8988T (cell line): Measurements from ENCODE around the gene CELSR2.

ENCODE experiments used
- DNase-seq: peaks from one replicate; pipeline ENCODE4 v3.0.0; 2011

The CELSR2 gene

DNA sequence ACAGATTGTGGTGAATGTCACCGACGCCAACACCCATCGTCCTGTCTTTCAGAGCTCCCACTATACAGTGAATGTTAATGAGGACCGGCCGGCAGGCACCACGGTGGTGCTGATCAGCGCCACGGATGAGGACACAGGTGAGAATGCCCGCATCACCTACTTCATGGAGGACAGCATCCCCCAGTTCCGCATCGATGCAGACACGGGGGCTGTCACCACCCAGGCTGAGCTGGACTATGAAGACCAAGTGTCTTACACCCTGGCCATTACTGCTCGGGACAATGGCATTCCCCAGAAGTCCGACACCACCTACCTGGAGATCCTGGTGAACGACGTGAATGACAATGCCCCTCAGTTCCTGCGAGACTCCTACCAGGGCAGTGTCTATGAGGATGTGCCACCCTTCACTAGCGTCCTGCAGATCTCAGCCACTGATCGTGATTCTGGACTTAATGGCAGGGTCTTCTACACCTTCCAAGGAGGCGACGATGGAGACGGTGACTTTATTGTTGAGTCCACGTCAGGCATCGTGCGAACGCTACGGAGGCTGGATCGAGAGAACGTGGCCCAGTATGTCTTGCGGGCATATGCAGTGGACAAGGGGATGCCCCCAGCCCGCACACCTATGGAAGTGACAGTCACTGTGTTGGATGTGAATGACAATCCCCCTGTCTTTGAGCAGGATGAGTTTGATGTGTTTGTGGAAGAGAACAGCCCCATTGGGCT is 3.0 kb downstream of the CELSR2 start:
- no peak for DNase-seq

DNA sequence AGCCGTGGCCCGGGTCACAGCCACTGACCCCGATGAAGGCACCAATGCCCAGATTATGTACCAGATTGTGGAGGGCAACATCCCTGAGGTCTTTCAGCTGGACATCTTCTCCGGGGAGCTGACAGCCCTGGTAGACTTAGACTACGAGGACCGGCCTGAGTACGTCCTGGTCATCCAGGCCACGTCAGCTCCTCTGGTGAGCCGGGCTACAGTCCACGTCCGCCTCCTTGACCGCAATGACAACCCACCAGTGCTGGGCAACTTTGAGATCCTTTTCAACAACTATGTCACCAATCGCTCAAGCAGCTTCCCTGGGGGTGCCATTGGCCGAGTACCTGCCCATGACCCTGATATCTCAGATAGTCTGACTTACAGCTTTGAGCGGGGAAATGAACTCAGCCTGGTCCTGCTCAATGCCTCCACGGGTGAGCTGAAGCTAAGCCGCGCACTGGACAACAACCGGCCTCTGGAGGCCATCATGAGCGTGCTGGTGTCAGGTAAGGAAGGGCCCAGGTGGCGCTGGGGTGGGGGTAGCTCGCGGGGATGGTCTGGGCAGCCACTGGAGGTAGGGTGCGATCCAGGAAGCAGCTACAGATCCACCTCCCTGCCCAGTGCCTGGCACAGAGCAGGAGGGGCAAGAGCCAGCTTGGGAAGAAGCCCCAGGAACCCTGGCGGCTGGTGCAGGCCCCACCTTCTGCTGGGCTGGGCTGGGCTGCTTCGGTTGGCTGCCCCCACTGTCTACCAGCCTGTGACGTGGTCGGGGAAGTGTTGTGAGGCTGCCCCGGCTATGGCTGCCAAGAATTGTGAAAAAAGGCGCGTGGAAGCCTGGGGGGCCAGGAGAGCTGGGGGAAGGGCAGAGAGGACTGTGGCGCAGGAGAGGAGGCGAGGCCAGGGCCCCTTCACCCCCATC is 3.8 kb downstream of the CELSR2 start:
- no peak for DNase-seq

DNA sequence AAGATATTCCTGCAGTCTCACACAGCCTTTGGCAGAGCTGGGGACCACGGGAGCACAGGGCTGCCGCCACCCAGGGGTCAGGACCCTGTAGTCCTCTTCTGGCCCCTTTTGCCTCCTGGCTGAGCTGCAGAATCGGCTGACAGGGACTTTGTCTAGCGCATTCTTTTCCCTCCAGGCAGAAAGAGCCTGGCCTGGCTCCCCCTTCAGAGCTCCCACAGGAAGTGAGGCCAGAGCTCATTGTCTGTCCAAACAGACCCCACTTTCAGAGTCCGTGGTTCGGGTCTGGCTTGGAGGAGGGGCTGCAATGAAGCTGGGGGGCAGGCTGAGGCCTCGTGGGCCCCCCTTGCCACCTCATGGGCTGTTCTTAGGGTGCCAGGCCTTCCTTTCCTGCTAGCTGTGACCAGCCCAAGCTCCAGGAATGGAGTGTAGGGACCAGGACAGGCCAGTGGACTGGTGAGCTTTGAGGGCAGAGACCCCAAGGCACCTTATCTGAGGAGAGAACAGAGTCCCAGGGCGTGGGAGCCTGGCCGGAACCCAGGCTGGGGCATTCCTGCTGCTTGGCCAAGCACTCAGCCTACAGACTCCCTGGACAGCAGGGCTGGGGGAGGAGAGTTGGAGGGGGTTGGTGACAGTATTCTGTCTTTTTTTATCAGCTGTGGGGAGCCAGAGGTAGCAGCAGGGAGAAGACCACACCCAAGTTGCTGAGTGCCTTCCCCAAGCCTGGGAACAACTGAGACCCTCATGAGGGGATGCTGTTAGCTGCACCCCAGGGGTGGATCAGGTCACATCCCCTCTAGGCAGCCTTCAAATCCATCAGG is 4.7 kb downstream of the CELSR2 start:
- no peak for DNase-seq

DNA sequence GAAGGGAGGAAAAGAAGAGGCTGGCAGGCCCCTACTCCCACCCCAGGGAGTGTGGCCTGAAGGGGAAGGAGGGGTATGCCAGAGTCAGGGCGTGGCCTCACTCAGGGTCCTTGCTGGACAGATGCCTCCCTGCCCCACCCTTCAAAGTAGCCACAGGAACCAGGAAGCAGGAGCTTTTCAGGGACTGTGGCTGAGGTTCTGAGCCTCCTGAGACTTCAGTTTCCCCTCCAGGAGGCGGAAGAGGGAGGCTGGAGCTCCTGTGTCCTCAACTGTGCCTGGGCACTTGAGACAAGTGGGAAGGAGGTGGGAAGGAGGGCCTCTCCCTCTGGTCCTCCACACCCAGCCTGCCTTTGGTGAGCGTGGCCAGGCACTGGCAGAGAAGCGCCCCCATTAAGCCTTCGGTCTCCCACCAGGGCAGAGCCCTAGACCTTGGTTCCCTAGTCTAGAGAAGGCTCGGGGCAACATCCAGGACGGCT is 5.3 kb downstream of the CELSR2 start:
- no peak for DNase-seq

DNA sequence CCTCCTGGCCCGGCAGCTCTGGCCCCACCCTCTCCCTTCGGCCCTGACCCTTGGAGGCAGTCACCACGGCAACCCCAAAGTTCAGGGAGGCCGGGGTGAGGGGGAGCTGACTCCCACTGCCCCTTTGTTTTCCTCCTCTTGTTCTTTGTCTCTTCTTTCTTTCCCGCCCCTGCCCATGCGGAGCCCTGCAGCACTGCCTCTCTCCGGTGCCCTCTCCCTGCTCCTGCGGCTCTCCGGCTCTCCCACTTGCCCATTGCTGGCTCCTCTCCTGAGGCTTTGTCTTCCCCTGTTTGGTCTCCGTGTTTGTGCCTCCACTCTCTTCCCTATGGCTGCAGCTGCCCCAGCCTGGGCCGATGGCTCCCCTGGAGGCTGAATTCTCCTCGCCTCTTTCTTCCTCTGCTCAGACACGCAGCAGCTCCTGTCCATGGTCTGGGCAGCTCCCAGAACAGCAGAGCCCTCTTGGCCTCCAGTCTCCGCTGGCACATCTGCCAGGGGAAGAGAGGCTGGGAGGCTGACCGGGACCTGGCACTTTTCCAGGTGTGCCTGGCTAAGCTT is 5.8 kb downstream of the CELSR2 start:
- DNase-seq, result no peak

DNA sequence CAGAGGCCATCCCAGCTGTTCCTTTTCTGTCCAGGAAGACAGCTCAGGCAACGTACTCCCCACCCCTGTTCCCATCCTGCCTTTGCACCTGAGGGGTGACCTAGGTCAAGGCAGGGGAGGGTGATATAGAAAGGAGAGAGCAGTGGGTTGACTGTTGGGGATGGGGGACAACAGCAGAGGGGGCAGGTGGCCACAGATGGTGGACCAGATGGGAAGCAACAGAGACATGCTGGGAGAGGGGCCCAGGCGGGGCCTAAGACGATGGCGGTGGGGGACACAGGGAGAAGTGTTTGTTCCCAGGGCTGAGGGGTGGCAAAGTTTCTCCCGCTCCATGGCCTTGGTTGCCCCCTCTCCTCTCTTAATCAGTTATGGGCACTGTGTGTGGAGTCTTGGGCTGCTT is 6.3 kb downstream of the CELSR2 start:
- no peak for DNase-seq

DNA sequence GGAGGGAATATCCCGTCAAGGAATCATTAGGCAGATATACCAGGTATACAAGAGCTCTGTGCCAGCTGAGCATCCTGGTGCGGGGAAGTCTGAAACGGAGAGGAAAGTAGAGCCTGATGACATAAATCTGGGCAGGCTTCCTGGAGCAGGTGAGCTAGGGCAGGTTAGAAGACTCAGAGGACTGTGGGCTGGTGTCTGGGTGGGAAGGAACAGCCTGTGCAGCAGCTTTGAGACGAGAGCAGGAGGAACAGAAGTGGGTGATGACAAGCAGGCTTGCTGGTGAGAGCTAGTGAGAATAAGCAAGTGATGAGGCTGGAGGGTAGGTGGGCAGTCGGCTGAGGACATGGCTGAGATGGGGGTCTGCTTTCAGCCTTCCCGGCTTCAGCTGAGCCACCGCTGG is 6.7 kb downstream of the CELSR2 start:
- no peak for DNase-seq

DNA sequence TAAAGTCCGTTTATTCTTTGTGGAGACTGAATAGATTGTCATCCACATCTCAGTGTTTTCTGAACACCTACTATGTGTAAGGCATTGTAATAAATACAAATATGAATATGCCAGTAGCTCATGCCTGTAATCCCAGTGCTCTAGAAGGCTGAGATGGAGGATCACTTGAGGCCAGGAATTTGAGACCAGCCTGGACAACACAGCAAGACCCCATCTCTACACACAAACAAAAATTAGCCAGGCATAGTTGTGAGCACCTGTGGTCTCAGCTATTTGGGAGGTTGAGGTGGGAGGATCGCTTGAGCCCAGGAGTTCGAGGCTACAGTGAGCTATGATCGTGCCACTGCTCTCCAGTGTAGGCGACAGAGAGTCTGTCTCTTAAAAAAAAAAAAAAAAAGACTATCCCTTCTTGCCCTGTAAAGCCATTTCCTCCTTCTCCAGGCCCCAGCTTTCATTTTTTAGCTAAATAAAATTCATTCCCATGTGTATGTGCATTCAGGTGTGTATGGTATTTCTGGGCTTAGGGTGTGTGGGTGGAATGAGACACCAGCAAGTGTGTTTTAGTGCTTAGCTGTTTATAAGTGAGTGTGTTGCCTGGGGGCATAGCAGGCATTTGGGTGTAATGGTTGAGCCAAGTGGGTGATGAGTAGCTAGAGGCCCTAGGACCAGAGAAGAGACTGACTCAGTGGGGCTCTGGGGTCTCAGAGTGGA is 7.8 kb downstream of the CELSR2 start:
- no peak for DNase-seq

DNA sequence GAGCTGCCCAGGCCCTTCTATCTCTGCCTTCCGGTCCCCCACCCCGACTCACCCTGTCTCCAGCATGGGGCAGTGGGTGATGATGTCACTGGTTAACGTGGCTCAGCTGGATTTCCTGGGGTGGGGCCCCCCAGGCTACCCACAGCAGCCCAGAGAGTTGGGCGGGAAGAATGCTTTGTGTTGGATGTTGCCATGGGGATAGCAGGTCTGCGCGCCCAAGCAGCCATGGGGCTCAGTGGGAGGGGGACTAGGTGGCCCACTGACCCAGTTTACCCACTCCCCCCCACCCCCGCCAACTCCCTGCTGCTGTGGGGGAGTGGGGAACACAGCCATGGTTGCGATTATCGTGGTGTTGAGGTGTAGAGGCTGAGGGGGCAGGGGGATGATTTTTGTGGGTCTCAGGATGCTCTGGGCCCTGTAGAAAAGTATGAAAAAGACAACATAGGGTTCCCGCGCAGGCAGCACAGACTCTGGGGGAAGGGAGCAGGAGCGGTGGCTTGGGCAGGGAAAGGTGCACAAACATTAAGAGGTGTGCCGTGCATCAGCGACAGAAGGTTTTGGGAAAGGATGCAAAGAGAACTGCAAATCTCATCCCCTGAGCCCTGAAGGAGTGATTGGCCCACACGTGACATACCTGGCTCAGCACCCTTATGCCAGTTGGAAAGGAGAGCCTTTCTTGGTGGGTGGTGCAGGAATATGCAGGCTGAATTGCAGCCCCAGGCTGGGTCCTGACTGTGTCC is 8.5 kb downstream of the CELSR2 start:
- DNase-seq, result no peak

DNA sequence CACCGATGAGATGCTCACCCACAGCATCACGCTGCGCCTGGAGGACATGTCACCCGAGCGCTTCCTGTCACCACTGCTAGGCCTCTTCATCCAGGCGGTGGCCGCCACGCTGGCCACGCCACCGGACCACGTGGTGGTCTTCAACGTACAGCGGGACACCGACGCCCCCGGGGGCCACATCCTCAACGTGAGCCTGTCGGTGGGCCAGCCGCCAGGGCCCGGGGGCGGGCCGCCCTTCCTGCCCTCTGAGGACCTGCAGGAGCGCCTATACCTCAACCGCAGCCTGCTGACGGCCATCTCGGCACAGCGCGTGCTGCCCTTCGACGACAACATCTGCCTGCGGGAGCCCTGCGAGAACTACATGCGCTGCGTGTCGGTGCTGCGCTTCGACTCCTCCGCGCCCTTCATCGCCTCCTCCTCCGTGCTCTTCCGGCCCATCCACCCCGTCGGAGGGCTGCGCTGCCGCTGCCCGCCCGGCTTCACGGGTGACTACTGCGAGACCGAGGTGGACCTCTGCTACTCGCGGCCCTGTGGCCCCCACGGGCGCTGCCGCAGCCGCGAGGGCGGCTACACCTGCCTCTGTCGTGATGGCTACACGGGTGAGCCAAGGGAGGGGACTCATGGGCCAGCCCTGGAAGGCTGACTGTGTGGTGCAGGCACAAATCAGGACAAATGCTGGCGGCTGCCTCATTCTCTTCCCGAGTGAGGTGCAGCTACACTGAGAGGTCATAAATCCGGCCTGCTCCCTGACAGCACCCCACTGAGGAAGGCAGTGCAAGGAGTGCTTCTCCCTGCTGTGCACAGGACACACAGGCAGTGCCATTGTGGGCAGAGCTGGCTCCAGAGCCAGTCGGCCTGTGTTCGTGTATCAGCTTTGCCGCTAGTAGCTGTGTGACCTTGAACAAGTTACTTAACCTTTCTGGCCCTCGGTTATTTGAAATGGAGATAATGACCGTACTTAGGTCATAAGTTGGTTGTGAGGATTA is 9.4 kb downstream of the CELSR2 start:
- no peak for DNase-seq

DNA sequence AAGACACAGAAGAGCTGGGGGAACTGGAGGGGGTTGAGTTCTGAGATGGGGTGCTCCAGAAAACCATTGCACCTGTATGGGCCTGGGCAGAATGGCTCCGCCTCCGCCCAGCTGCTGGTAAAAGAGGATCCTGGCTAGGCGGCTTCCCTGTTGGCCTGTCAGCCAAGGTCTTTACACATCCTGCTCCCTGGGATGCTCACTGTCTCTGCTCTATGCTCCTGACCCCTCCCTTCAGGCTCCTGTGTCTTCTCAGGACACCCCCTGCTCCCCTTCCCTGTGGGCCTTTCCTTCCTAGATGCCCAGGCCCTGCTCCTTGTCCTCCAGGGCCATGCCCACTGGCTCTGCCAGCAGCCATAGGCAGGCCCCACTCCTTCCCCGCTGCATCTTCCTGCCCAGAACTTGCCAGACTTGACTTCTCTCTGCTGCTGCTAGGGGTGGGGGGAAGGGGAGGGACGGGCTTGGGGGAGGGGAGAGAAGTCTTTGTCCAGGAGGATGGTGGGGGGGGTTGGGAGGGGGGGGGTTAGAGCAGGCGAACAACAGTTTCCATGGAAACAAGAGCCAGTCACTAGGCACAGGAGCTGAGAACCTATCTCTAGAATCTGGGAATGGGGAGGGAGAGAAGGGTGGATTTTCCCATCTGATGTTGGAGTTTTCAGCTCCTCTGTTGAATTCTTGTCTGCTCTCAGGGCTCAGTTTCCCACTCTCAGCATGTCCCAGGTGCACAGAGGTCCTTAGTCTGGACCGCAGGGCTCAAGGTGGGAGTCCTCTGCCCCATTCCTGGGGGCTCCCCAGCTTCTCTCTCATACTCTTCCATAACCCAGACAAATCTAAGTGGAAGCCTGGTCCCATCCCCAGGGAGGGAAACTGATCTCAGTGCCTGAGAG is 10.6 kb downstream of the CELSR2 start:
- no peak for DNase-seq

DNA sequence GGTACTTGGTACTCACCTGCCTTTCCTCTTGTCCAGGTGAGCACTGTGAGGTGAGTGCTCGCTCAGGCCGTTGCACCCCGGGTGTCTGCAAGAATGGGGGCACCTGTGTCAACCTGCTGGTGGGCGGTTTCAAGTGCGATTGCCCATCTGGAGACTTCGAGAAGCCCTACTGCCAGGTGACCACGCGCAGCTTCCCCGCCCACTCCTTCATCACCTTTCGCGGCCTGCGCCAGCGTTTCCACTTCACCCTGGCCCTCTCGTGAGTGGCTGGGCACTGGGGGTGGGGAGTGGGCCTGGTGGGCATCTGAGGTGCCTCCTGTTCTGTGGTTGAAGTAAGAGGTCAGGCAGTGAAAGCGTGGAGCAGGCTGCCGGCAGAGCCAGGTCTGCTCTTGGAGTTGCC is 11.7 kb downstream of the CELSR2 start:
- no peak for DNase-seq

DNA sequence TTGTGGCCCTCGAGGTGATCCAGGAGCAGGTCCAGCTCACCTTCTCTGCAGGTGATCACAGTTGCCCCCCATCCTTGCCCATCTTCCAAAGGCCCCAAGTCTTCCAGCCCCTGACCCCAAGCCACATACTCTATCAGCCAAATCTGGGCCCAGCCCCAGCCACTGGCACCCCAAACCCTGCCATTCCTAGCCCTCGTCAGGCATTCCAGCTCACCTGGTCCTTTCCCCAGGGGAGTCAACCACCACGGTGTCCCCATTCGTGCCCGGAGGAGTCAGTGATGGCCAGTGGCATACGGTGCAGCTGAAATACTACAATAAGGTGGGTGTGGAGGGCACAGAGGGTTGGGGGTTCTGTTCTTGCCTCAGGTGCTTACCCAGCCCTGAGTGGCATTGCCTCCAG is 12.2 kb downstream of the CELSR2 start:
- no peak for DNase-seq

DNA sequence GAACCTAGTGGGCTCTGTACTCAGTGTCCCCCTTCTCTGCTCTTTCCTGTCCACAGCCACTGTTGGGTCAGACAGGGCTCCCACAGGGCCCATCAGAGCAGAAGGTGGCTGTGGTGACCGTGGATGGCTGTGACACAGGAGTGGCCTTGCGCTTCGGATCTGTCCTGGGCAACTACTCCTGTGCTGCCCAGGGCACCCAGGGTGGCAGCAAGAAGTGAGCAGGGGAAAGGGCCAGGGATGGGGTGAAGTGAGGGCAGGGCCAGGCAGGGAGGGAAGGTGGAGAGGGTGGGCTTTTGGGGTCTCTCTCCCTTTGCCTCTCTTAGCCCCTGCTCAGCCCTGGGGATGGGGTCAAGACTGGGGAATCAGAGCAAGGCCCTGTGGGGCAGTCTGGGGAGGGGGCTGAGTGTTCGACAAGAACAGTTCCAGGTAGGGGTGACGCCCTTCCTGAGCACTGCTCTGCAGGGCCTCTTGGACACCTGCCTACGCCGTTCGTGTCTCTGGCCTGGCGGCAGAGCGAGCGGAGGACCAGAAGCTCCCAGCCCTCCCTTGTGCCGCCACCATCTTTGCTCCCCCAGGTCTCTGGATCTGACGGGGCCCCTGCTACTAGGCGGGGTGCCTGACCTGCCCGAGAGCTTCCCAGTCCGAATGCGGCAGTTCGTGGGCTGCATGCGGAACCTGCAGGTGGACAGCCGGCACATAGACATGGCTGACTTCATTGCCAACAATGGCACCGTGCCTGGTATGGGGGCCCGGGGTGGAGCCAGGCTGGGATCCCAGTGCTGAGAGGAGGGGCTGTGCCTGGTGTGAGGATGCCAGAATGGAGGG is 13.1 kb downstream of the CELSR2 start:
- DNase-seq, result no peak

DNA sequence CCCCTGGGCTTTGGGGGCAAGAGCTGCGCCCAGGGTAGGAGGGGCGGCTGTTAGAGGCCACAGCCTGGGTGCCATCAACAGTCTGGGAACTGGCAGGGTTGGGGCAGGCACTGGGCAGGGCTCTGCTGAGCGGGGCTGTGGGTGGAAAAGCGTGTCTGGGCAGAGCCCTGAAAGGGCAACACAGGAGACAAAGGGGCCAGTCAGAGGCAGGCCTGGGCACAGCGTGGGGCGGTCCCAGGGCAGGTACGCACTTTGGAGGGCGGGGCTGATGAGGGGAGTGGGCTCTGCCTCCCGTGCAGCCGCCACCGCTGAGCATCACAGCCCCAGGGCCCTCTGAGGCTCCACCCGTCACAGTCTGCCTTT is 13.9 kb downstream of the CELSR2 start:
- DNase-seq, result no peak

DNA sequence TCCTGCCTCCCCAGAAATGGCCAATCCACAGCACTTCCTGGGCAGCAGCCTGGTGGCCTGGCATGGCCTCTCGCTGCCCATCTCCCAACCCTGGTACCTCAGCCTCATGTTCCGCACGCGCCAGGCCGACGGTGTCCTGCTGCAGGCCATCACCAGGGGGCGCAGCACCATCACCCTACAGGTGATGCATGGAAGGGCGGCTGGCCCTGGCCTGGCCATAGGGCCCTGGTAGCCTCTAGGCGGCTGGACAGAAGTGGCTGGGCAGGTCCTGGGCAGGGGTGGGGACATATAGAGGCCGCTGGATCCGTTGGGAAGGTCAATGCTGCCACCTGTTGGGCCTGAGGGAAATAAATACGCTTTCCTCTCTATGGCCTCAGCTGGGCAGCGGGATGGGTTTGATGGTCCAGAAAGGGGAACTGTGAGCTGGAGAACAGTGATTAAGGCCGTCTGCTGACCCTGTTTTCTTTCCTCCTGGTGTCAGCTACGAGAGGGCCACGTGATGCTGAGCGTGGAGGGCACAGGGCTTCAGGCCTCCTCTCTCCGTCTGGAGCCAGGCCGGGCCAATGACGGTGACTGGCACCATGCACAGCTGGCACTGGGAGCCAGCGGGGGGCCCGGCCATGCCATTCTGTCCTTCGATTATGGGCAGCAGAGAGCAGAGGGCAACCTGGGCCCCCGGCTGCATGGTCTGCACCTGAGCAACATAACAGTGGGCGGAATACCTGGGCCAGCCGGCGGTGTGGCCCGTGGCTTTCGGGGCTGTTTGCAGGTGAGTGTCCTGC is 14.4 kb downstream of the CELSR2 start:
- DNase-seq, result peak; percentile 95

DNA sequence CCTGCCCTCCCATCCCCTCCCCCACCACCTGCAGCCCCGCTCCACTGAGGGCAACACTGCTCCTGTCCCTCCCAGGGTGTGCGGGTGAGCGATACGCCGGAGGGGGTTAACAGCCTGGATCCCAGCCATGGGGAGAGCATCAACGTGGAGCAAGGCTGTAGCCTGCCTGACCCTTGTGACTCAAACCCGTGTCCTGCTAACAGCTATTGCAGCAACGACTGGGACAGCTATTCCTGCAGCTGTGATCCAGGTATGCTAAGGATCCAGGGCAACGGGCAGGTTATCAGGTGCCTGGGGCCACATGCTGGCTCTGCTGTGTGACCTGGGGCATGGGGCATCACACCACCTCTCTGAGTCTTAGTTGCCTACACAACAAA is 15.0 kb downstream of the CELSR2 start:
- DNase-seq, result no peak

DNA sequence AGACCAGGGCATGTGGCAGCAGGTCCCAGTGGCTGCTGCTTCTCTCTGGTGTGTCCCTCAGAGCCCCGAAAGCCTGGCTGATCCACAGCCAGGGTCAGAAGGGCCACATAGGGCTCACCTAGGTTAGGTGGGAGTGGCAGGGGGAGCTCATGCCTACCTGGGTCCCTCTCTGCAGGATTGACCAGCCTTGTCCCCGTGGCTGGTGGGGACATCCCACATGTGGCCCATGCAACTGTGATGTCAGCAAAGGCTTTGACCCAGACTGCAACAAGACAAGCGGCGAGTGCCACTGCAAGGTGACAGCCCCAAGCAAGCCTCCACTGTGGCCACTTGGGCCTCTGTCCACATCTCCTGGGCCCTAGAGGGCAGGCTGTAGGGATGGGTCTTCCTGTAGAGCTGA is 15.7 kb downstream of the CELSR2 start:
- no peak for DNase-seq
